ENCODE measurements around the gene RAD50. TPM values are rescaled to one million over a fixed set of nuclear protein-coding genes. Genes with fewer than 3 reads are reported as not detected.
A peak's percentile ranks its signal among the peaks of the same experiment; 100 is the strongest.

The RAD50 gene
- total and polyA plus RNA-seq, 10 of the 15 experiments (the other 5 are each of a cell fraction or from before 2014, with no cell fraction given): 12.8 to 68.6 (median 47.0) TPM

- RAD21 ChIA-PET (ENCODE audit: unreplicated experiment): interaction anchor here (1.1 to 5.7 kb wide), 13 partner anchors 11 to 227 kb away, joined by 3 to 113 read pairs (median 6); partner anchors contain the start of genes IL13 and IL4
- no TSS peak for BruUV-seq (replicated peaks)
- Histone ChIP-seq H2AFZ (ENCODE audit: control insufficient read depth, low read depth, low read length) (no peak overlapping the region), H3K27ac (ENCODE audit: control insufficient read depth, insufficient read depth) (peak overlapping the region; percentile 34; the same call in 1 of the 2 replicates), H3K79me2 (ENCODE audit: control insufficient read depth, insufficient read depth, low read length) (no peaks in the 10 kb centered on the region), H3K9me3 (replicated peaks; ENCODE audit: control insufficient read depth, insufficient read depth, low read length) (no peaks in the 10 kb centered on the region; the same call in 2 of the 3 replicates), H3K4me1 (ENCODE audit: control insufficient read depth, insufficient read depth, low read length) (peaks cover 41% of the 10 kb centered on the region), H3K4me2 (ENCODE audit: control insufficient read depth, insufficient read depth) (no peak overlapping the region), H3K9ac (ENCODE audit: control insufficient read depth, insufficient read depth, low read length) (no peak overlapping the region), H3K36me3 (ENCODE audit: control insufficient read depth in 2 of 2, insufficient read depth in 2 of 2, low read length in 1 of 2) (peaks cover 18 to 35% of the 10 kb centered on the region in 2 experiments), H4K20me1 (ENCODE audit: control insufficient read depth, insufficient read depth) (no peaks in the 10 kb centered on the region), H3K27me3 (replicated peaks in 1 of 2; ENCODE audit: control insufficient read depth in 2 of 2, insufficient read depth in 2 of 2, low read length in 1 of 2) (no peaks in the 10 kb centered on the region), H3K4me3 (no peak overlapping the region)
- ATAC-seq: no peak
- 97% methylated on average over 3 of the region's 3 CpGs for WGBS (ENCODE audit: insufficient coverage, insufficient replicate concordance, low lambda C conversion rate, missing lambda C conversion rate)
- CTCF ChIA-PET: interaction anchor here (0.8 to 4.8 kb wide), 8 partner anchors 11 to 178 kb away, joined by 3 to 28 read pairs (median 8); partner anchors contain the start of gene IL13
- no peak for FAIRE-seq
- no peak for DNase-seq (ENCODE audit: low read depth, low spot score)
- SMC1A ChIA-PET (ENCODE audit: uncharacterized antibody, unreplicated experiment): interaction anchor here (0.8 to 7.8 kb wide), 18 partner anchors 8 to 176 kb away, joined by 3 to 119 read pairs (median 5); partner anchors contain the start of genes CCNI2, IL13, IL4 and KIF3A
- intact Hi-C loops (cut with micrococcal nuclease; ENCODE audit: unreplicated experiment) (loop anchor here (2.0 kb wide), 1 partner anchor 19 kb away; no protein-coding TSS in a partner anchor), in situ Hi-C loops (cut with MboI) (no loop called here)
- TF ChIP-seq SIX5 (IDR thresholded peaks at IDR 0.05; ENCODE audit: low read depth, low read length, severe bottlenecking) (no peak), EED (IDR thresholded peaks at IDR 0.05; ENCODE audit: low read depth) (no peak)
- TF ChIP-seq, protein P1, sequence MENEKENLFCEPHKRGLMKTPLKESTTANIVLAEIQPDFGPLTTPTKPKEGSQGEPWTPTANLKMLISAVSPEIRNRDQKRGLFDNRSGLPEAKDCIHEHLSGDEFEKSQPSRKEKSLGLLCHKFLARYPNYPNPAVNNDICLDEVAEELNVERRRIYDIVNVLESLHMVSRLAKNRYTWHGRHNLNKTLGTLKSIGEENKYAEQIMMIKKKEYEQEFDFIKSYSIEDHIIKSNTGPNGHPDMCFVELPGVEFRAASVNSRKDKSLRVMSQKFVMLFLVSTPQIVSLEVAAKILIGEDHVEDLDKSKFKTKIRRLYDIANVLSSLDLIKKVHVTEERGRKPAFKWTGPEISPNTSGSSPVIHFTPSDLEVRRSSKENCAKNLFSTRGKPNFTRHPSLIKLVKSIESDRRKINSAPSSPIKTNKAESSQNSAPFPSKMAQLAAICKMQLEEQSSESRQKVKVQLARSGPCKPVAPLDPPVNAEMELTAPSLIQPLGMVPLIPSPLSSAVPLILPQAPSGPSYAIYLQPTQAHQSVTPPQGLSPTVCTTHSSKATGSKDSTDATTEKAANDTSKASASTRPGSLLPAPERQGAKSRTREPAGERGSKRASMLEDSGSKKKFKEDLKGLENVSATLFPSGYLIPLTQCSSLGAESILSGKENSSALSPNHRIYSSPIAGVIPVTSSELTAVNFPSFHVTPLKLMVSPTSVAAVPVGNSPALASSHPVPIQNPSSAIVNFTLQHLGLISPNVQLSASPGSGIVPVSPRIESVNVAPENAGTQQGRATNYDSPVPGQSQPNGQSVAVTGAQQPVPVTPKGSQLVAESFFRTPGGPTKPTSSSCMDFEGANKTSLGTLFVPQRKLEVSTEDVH (IDR thresholded peaks at IDR 0.05; ENCODE audit: low read depth, partially characterized antibody): no peak
- POLR2A ChIA-PET: interaction anchor here (1.3 to 6.3 kb wide), 5 partner anchors 12 to 47 kb away, joined by 3 to 53 read pairs (median 17); partner anchors contain the start of gene IL13
Observed at GRCh38 chr5:132641841-132642240, 85.1 kb downstream of the RAD50 start.

Measured in GM12878 (cell line).